CD14-positive monocyte (primary cell): Measurements from ENCODE around the gene RAF1. TPM values are rescaled to one million over a fixed set of nuclear protein-coding genes. Genes with fewer than 3 reads are reported as not detected.

Experiments
- DNase-seq, 3 donors: peaks; one replicate each; pipeline ENCODE4 v3.0.0-alpha.2; 2011 to 2022
- H2AFZ ChIP-seq: 2 replicates; pipeline ENCODE4 v1.6.0; 2012; ENCODE audit warnings: mild to moderate bottlenecking, low read depth, low read length, inconsistent platforms; ENCODE audit not compliant: insufficient read depth, poor library complexity, severe bottlenecking
- H3K27ac ChIP-seq, 2 donors: 1 replicate in 1 of 2; 2 replicates in 1 of 2; pipeline ENCODE4 v1.5.1; 2012 to 2013; ENCODE audit warnings: low read length in 2 of 2, control low read depth in 1 of 2, inconsistent platforms in 1 of 2, low read depth in 1 of 2, mild to moderate bottlenecking in 1 of 2
- H3K27me3 ChIP-seq, 2 donors: one replicate each; pipeline versions ENCODE4 v1.6.0 to v1.6.1; 2011 to 2013; ENCODE audit warnings: low read length in 2 of 2; ENCODE audit not compliant: control insufficient read depth in 2 of 2, insufficient read depth in 2 of 2
- H3K36me3 ChIP-seq, 2 donors: replicated peaks in 1 of 2; 1 replicate in 1 of 2; 2 replicates in 1 of 2; pipeline versions ENCODE4 v1.5.1 to v1.6.1; 2012 to 2013; ENCODE audit warnings: low read length in 2 of 2, control low read depth in 1 of 2, inconsistent platforms in 1 of 2, mild to moderate bottlenecking in 1 of 2; ENCODE audit not compliant: insufficient read depth in 2 of 2, control insufficient read depth in 1 of 2
- H3K4me1 ChIP-seq, 2 donors: 1 replicate in 1 of 2; 2 replicates in 1 of 2; pipeline versions ENCODE4 v1.5.1 to v1.6.1; 2012 to 2013; ENCODE audit warnings: low read length in 2 of 2, control low read depth in 1 of 2, inconsistent platforms in 1 of 2, mild to moderate bottlenecking in 1 of 2, moderate library complexity in 1 of 2; ENCODE audit not compliant: insufficient read depth in 2 of 2, control insufficient read depth in 1 of 2
- H3K4me2 ChIP-seq: replicated peaks from 2 replicates; pipeline ENCODE3; 2012; ENCODE audit warnings: low read length, moderate library complexity, mild to moderate bottlenecking; ENCODE audit not compliant: poor library complexity, severe bottlenecking; ENCODE audit errors: extremely low read depth
- H3K4me3 ChIP-seq, 3 experiments: fragments of 200-600 bp in 1 of 3; sonication (generic) in 1 of 3; replicated peaks in 1 of 3; 1 replicate in 2 of 3; 2 replicates in 1 of 3; pipeline ENCODE4 v1.5.1; 2011 to 2013; ENCODE audit warnings: low read length in 3 of 3, mild to moderate bottlenecking in 3 of 3, control low read depth in 2 of 3, low read depth in 2 of 3, inconsistent platforms in 1 of 3, moderate library complexity in 1 of 3
- H3K79me2 ChIP-seq: 2 replicates; pipeline ENCODE4 v1.6.0; 2012; ENCODE audit warnings: mild to moderate bottlenecking, control low read depth, inconsistent platforms, low read length, moderate library complexity; ENCODE audit not compliant: insufficient read depth
- H3K9ac ChIP-seq: 2 replicates; pipeline ENCODE4 v1.6.0; 2017; ENCODE audit warnings: low read length, mild to moderate bottlenecking; ENCODE audit not compliant: insufficient read depth, poor library complexity, severe bottlenecking
- H3K9me3 ChIP-seq, 2 donors: replicated peaks in 1 of 2; 1 replicate in 1 of 2; 2 replicates in 1 of 2; pipeline versions ENCODE4 v1.5.1 to v1.6.1; 2012 to 2013; ENCODE audit warnings: low read length in 2 of 2, control low read depth in 1 of 2; ENCODE audit not compliant: control insufficient read depth in 1 of 2, insufficient read depth in 1 of 2
- H4K20me1 ChIP-seq: 2 replicates; pipeline ENCODE4 v1.6.0; 2012; ENCODE audit warnings: mild to moderate bottlenecking, low read length, control low read depth, moderate library complexity; ENCODE audit not compliant: insufficient read depth
- H3K27ac Mint-ChIP-seq, 7 donors: one replicate each; pipeline ENCODE4 v1.8.0; 2020; ENCODE audit warnings: mild to moderate bottlenecking in 7 of 7, mixed read lengths in 7 of 7, moderate library complexity in 6 of 7, inconsistent platforms in 2 of 7
- H3K27me3 Mint-ChIP-seq, 3 donors: one replicate each; pipeline ENCODE4 v1.8.0; 2021 to 2022; ENCODE audit warnings: low read depth in 3 of 3, mild to moderate bottlenecking in 3 of 3, mixed read lengths in 3 of 3, moderate library complexity in 3 of 3, inconsistent platforms in 1 of 3
- H3K36me3 Mint-ChIP-seq, 2 donors: one replicate each; pipeline ENCODE4 v1.8.0; 2020; ENCODE audit warnings: mixed read lengths in 2 of 2, inconsistent platforms in 1 of 2, mild to moderate bottlenecking in 1 of 2
- H3K4me1 Mint-ChIP-seq: one replicate; pipeline ENCODE4 v1.8.0; 2020; ENCODE audit warnings: mild to moderate bottlenecking, mixed read lengths
- H3K4me3 Mint-ChIP-seq, 2 donors: one replicate each; pipeline ENCODE4 v1.8.0; 2020; ENCODE audit warnings: mild to moderate bottlenecking in 2 of 2, mixed read lengths in 2 of 2, moderate library complexity in 1 of 2
- H3K9me3 Mint-ChIP-seq, 7 donors: one replicate each; pipeline ENCODE4 v1.8.0; 2020 to 2022; ENCODE audit warnings: mixed read lengths in 7 of 7, mild to moderate bottlenecking in 6 of 7, moderate library complexity in 6 of 7, inconsistent platforms in 2 of 7
- CTCF ChIP-seq: fragments of 200-600 bp; IDR thresholded peaks from one replicate; pipeline ENCODE4 v1.8.0; 2022; ENCODE audit warnings: antibody characterized with exemption, mild to moderate bottlenecking
- WGBS: methylation state at CpG from one replicate; pipeline ENCODE4 v1.1.5; 2013; ENCODE audit warnings: missing lambda C conversion rate; ENCODE audit not compliant: insufficient coverage; 5-methylcytosine and 5-hydroxymethylcytosine counted together
- intact Hi-C, 2 donors: fragments of 100-400 bp; cut with micrococcal nuclease; formaldehyde crosslinking; loops; one replicate each; pipeline versions ENCODE4 v1.15.0 to v1.15.1; 2023
- polyA minus RNA-seq: library from RNA; depleted of rRNA, polyadenylated mRNA; stranded (reverse); fragments of >200 nt; gene quantifications from 2 replicates; pipeline ENCODE4 v1.2.3, GENCODE V29; 2012
- polyA plus RNA-seq, 3 donors: library from polyadenylated mRNA; depleted of rRNA in 1 of 3; unstranded in 2 of 3; stranded (reverse) in 1 of 3; fragments of 300-500 nt in 2 of 3; fragments of >200 nt in 1 of 3; fragmentation: Illumina TruSeq in 2 of 3; gene quantifications; 1 replicate in 2 of 3; 2 replicates in 1 of 3; pipeline ENCODE4 v1.2.3, GENCODE V29; 2012 to 2021
- total RNA-seq, 12 experiments: library from RNA in 1 of 12; stranded (reverse) in 1 of 12; fragments of 120-200 nt in 1 of 12; gene quantifications; one replicate each; pipeline ENCODE4 v1.2.4 and lab custom pipeline; 2013 to 2026; ENCODE audit warnings: mixed read lengths in 6 of 12, inconsistent platforms in 1 of 12

RAF1 gene
- total RNA-seq (2013), result 141 TPM
- 100 to 1,000 TPM in 1 of 3 donors, 10 to 100 TPM in 2; 73.0 to 181 (median 79.5) TPM for polyA plus RNA-seq
- polyA minus RNA-seq, result 109 and 150 TPM in 2 replicates
- 159 to 345 (median 284) reads per million in 11 experiments for total RNA-seq (lab: John Stamatoyannopoulos, UW)

- H3K4me3 Mint-ChIP-seq, result peak within 1 kb of the TSS; percentile 95 to 97
- DNase-seq, result peak; percentile 98 to 99 (median 99)
- no peaks in the 10 kb centered on the region for H3K36me3 ChIP-seq
These were observed at the start of gene RAF1 for GRCh38 chr3:12663936-12664908. TSS of gene RAF1 (minus strand) at chr3:12664117. CDS start at chr3:12618721, 45,396 bp downstream.

More at GRCh38 chr3:12663936-12664908, at the start of gene RAF1:
- Mint-ChIP-seq H3K27me3 (peaks cover 0 to 2% (median 0%) of the 10 kb centered on the region in 3 donors), H3K4me1 (peaks cover 37% of the 10 kb centered on the region), H3K36me3 (peaks cover 0 to 3% of the 10 kb centered on the region in 2 donors), H3K27ac (peak within 1 kb of the TSS; percentile 96 to 99 (median 99)), H3K9me3 (no peaks in the 10 kb centered on the region)
- intact Hi-C loops, result loop anchor here (2.0 to 5.0 kb wide), 4 partner anchors 15 to 107 kb away; partner anchors contain the start of gene MKRN2 (in 1 of the 2)
- Histone ChIP-seq H3K4me2 (peak within 1 kb of the TSS; percentile 99), H3K9ac (peak within 1 kb of the TSS; percentile 100), H3K27ac (peak within 1 kb of the TSS; percentile 96), H3K9me3 (no peaks in the 10 kb centered on the region), H3K79me2 (peaks cover 48% of the 10 kb centered on the region), H3K4me1 (peaks cover 26 to 38% of the 10 kb centered on the region in 2 donors), H4K20me1 (peaks cover 30% of the 10 kb centered on the region), H3K4me3 (peak within 1 kb of the TSS; percentile 72 to 95 (median 91)), H2AFZ (peak within 1 kb of the TSS; percentile 81), H3K27me3 (no peaks in the 10 kb centered on the region)
- under 1% methylated on average over 57 of the region's 62 CpGs for WGBS
- TF ChIP-seq CTCF, result no peak
